ENCODE data around the gene HCN1.

HCN1 gene

GRCh38 chr5:45261125-45261524 lies 435.1 kb downstream of the HCN1 start:
- H3K4me3 ChIP-seq (ENCODE audit: severe bottlenecking) = no peak overlapping the region
- ATAC-seq (ENCODE audit: low read depth) (no peak), DNase-seq (ENCODE audit: low spot score) (no peak)
- H3K36me3 ChIP-seq (ENCODE audit: low read depth) = no peaks in the 10 kb centered on the region
- H3K27me3 ChIP-seq (ENCODE audit: insufficient read depth, poor library complexity, severe bottlenecking) = no peaks in the 10 kb centered on the region
- no peak for TF ChIP-seq CTCF (IDR thresholded peaks at IDR 0.05; ENCODE audit: poor library complexity, severe bottlenecking)
- no peaks in the 10 kb centered on the region for H3K9me3 ChIP-seq (ENCODE audit: severe bottlenecking)
- no peak overlapping the region for H3K27ac ChIP-seq (ENCODE audit: poor library complexity, severe bottlenecking)
- no peaks in the 10 kb centered on the region for H3K4me1 ChIP-seq (ENCODE audit: insufficient read depth, poor library complexity, severe bottlenecking)

- no peak overlapping the region for H3K27ac ChIP-seq (ENCODE audit: poor library complexity, severe bottlenecking)
- ATAC-seq (ENCODE audit: low read depth) (peak; percentile 17; the same call in 1 of the 3 replicates), DNase-seq (ENCODE audit: low spot score) (no peak)
- H3K36me3 ChIP-seq (ENCODE audit: low read depth) = no peaks in the 10 kb centered on the region
- no peak for TF ChIP-seq CTCF (IDR thresholded peaks at IDR 0.05; ENCODE audit: poor library complexity, severe bottlenecking)
- no peaks in the 10 kb centered on the region for H3K27me3 ChIP-seq (ENCODE audit: insufficient read depth, poor library complexity, severe bottlenecking)
- no peaks in the 10 kb centered on the region for H3K4me1 ChIP-seq (ENCODE audit: insufficient read depth, poor library complexity, severe bottlenecking)
- H3K9me3 ChIP-seq (ENCODE audit: severe bottlenecking) = no peaks in the 10 kb centered on the region
- H3K4me3 ChIP-seq (ENCODE audit: severe bottlenecking) = no peak overlapping the region
Measured at GRCh38 chr5:45260292-45260691, 435.9 kb downstream of the HCN1 start.

- Histone ChIP-seq H3K27ac (ENCODE audit: poor library complexity, severe bottlenecking) (no peak overlapping the region), H3K4me3 (ENCODE audit: severe bottlenecking) (no peak overlapping the region), H3K36me3 (ENCODE audit: low read depth) (no peaks in the 10 kb centered on the region), H3K4me1 (ENCODE audit: insufficient read depth, poor library complexity, severe bottlenecking) (no peaks in the 10 kb centered on the region), H3K27me3 (ENCODE audit: insufficient read depth, poor library complexity, severe bottlenecking) (no peaks in the 10 kb centered on the region), H3K9me3 (ENCODE audit: severe bottlenecking) (no peaks in the 10 kb centered on the region)
- DNase-seq (ENCODE audit: low spot score) (no peak), ATAC-seq (ENCODE audit: low read depth) (no peak)
- no peak for TF ChIP-seq CTCF (IDR thresholded peaks at IDR 0.05; ENCODE audit: poor library complexity, severe bottlenecking)
Measured at GRCh38 chr5:45252978-45253377, 443.2 kb downstream of the HCN1 start.

GRCh38 chr5:45252541-45252940 lies 443.6 kb downstream of the HCN1 start:
- Histone ChIP-seq H3K4me3 (ENCODE audit: severe bottlenecking) (no peak overlapping the region), H3K4me1 (ENCODE audit: insufficient read depth, poor library complexity, severe bottlenecking) (no peaks in the 10 kb centered on the region), H3K9me3 (ENCODE audit: severe bottlenecking) (no peaks in the 10 kb centered on the region), H3K27me3 (ENCODE audit: insufficient read depth, poor library complexity, severe bottlenecking) (no peaks in the 10 kb centered on the region), H3K36me3 (ENCODE audit: low read depth) (no peaks in the 10 kb centered on the region), H3K27ac (ENCODE audit: poor library complexity, severe bottlenecking) (no peak overlapping the region)
- DNase-seq (ENCODE audit: low spot score) = no peak
- no peak for ATAC-seq (ENCODE audit: low read depth)
- TF ChIP-seq CTCF (IDR thresholded peaks at IDR 0.05; ENCODE audit: poor library complexity, severe bottlenecking) = no peak

- H3K4me1 ChIP-seq (ENCODE audit: insufficient read depth, poor library complexity, severe bottlenecking) = no peaks in the 10 kb centered on the region
- no peaks in the 10 kb centered on the region for H3K27me3 ChIP-seq (ENCODE audit: insufficient read depth, poor library complexity, severe bottlenecking)
- no peak overlapping the region for H3K27ac ChIP-seq (ENCODE audit: poor library complexity, severe bottlenecking)
- no peaks in the 10 kb centered on the region for H3K9me3 ChIP-seq (ENCODE audit: severe bottlenecking)
- H3K36me3 ChIP-seq (ENCODE audit: low read depth) = no peaks in the 10 kb centered on the region
- TF ChIP-seq CTCF (IDR thresholded peaks at IDR 0.05; ENCODE audit: poor library complexity, severe bottlenecking) = no peak
- no peak for DNase-seq (ENCODE audit: low spot score)
- H3K4me3 ChIP-seq (ENCODE audit: severe bottlenecking) = no peak overlapping the region
- ATAC-seq (ENCODE audit: low read depth) = no peak
Measured at GRCh38 chr5:45225571-45226031, 470.6 kb downstream of the HCN1 start.

Data from RWPE2 (cell line).